Endothelial cell of umbilical vein (primary cell): ENCODE results near the gene ZNF91. TPM values are rescaled to one million over a fixed set of nuclear protein-coding genes. Genes with fewer than 3 reads are reported as not detected.

ENCODE experiments used
- BruUV-seq: library from RNA; stranded (reverse); fragments of 400-500 nt; replicated peaks from 2 replicates; lab custom pipeline; 2021; lab: Mats Ljungman, UMichigan
- CTCF ChIA-PET: fragments of 300-600, 350-600 bp; sonication (Branson Sonifier 250); formaldehyde crosslinking; loops from one replicate; lab custom pipeline; 2021; ENCODE audit warnings: antibody characterized with exemption, inconsistent platforms; lab: Charles Lee
- POLR2A ChIA-PET: fragments of 300-600, 350-600 bp; sonication (Branson Sonifier 250); formaldehyde crosslinking; loops from one replicate; lab custom pipeline; 2021; ENCODE audit warnings: antibody characterized with exemption, inconsistent platforms; lab: Charles Lee
- DNase-seq: peaks from one replicate; pipeline ENCODE4 v3.0.0-alpha.2; 2011; ENCODE audit warnings: low read depth, low spot score
- FAIRE-seq: peaks from 2 replicates; lab custom pipeline; 2011; peaks lifted over from hg19 to GRCh38; lab: Jason Lieb, UNC
- H2AFZ ChIP-seq: 2 replicates; pipeline ENCODE4 v1.6.0; 2012; ENCODE audit warnings: low read depth, low read length, control low read depth, inconsistent platforms
- H3K27ac ChIP-seq: 2 replicates; pipeline ENCODE4 v1.5.1; 2011; ENCODE audit warnings: low read depth, mild to moderate bottlenecking, control low read depth, low read length, moderate library complexity; ENCODE audit not compliant: insufficient read depth
- H3K27me3 ChIP-seq, 2 experiments: 2 replicates each; pipeline versions ENCODE4 v1.6.0 to v1.6.1; 2011; ENCODE audit warnings: low read length in 2 of 2, mixed read lengths in 1 of 2; ENCODE audit not compliant: control insufficient read depth in 2 of 2, insufficient read depth in 2 of 2
- H3K36me3 ChIP-seq, 2 experiments: 2 replicates in 1 of 2; 3 replicates in 1 of 2; pipeline ENCODE4 v1.5.1; 2011; ENCODE audit warnings: low read length in 2 of 2, mild to moderate bottlenecking in 1 of 2, moderate library complexity in 1 of 2; ENCODE audit not compliant: control insufficient read depth in 2 of 2, insufficient read depth in 2 of 2; ENCODE audit errors: extremely low read depth in 1 of 2
- H3K4me1 ChIP-seq: 3 replicates; pipeline ENCODE4 v1.5.1; 2011; ENCODE audit warnings: mild to moderate bottlenecking, low read length; ENCODE audit not compliant: control insufficient read depth, insufficient read depth; ENCODE audit errors: extremely low read depth
- H3K4me2 ChIP-seq: 2 replicates; pipeline ENCODE4 v1.6.1; 2011; ENCODE audit warnings: low read length, control low read depth, mixed read lengths; ENCODE audit not compliant: insufficient read depth
- H3K4me3 ChIP-seq, 3 experiments: fragments of 200-600 bp in 1 of 3; sonication (generic), shearing (Covaris generic) in 1 of 3; replicated peaks in 1 of 3; 2 replicates each; pipeline ENCODE4 v1.5.1; 2011 to 2016; ENCODE audit warnings: control low read depth in 3 of 3, low read length in 3 of 3, mild to moderate bottlenecking in 2 of 3, inconsistent platforms in 1 of 3, low read depth in 1 of 3, moderate library complexity in 1 of 3; ENCODE audit not compliant: insufficient read depth in 1 of 3
- H3K79me2 ChIP-seq: 2 replicates; pipeline ENCODE4 v1.6.0; 2012; ENCODE audit warnings: low read length, inconsistent platforms; ENCODE audit not compliant: control insufficient read depth, insufficient read depth
- H3K9ac ChIP-seq: replicated peaks from 2 replicates; pipeline ENCODE3; 2011; ENCODE audit warnings: low read length, control low read depth; ENCODE audit not compliant: insufficient read depth; ENCODE audit errors: extremely low read depth
- H3K9me1 ChIP-seq: replicated peaks from 3 replicates; pipeline ENCODE4 v1.6.0; 2011; ENCODE audit warnings: mild to moderate bottlenecking, low read length; ENCODE audit not compliant: control insufficient read depth, insufficient read depth; ENCODE audit errors: extremely low read depth
- H3K9me3 ChIP-seq: replicated peaks from 2 replicates; pipeline ENCODE4 v1.5.1; 2012; ENCODE audit warnings: low read length, inconsistent platforms; ENCODE audit not compliant: control insufficient read depth, insufficient read depth
- H4K20me1 ChIP-seq: replicated peaks from 2 replicates; pipeline ENCODE3; 2011; ENCODE audit warnings: mild to moderate bottlenecking, low read length; ENCODE audit not compliant: control insufficient read depth, insufficient read depth; ENCODE audit errors: extremely low read depth
- CTCF ChIP-seq, 2 donors: IDR thresholded peaks; 1 replicate in 1 of 2; 2 replicates in 1 of 2; pipeline ENCODE4 v1.5.1; 2011; ENCODE audit warnings: low read length in 2 of 2, mild to moderate bottlenecking in 2 of 2, moderate library complexity in 2 of 2, control low read depth in 1 of 2, inconsistent platforms in 1 of 2, low read depth in 1 of 2; ENCODE audit not compliant: insufficient read depth in 1 of 2; ENCODE audit errors: extremely low read depth in 1 of 2
- EZH2 ChIP-seq: IDR thresholded peaks from 2 replicates; pipeline ENCODE4 v1.6.1; 2012; ENCODE audit warnings: borderline replicate concordance, low read depth, mild to moderate bottlenecking, moderate library complexity, low read length, inconsistent platforms; ENCODE audit not compliant: severe bottlenecking
- FOS ChIP-seq: IDR thresholded peaks from 2 replicates; pipeline ENCODE4 v1.6.1; 2011; ENCODE audit warnings: mild to moderate bottlenecking, low read length, moderate library complexity, borderline replicate concordance; ENCODE audit not compliant: insufficient read depth
- GATA2 ChIP-seq: IDR thresholded peaks from 2 replicates; pipeline ENCODE4 v1.7.0; 2011; ENCODE audit warnings: low read depth, mild to moderate bottlenecking, moderate library complexity, mixed read lengths, low read length; ENCODE audit not compliant: insufficient read length, insufficient read depth
- JUN ChIP-seq: IDR thresholded peaks from 2 replicates; pipeline ENCODE4 v1.6.1; 2011; ENCODE audit warnings: borderline replicate concordance, low read depth; ENCODE audit not compliant: insufficient read length, insufficient read depth
- MAX ChIP-seq: IDR thresholded peaks from 2 replicates; pipeline ENCODE4 v1.6.1; 2011; ENCODE audit not compliant: insufficient read depth, insufficient read length
- MYC ChIP-seq: IDR thresholded peaks from one replicate; pipeline ENCODE4 v1.6.1; 2011; ENCODE audit warnings: mild to moderate bottlenecking, low read depth, low read length
- POLR2A ChIP-seq: IDR thresholded peaks from 2 replicates; pipeline ENCODE4 v1.6.1; 2012; ENCODE audit warnings: low read depth, mild to moderate bottlenecking, control low read depth, low read length
- POLR2AphosphoS5 ChIP-seq: IDR thresholded peaks from 2 replicates; pipeline ENCODE4 v1.6.1; 2012; ENCODE audit warnings: low read depth, mild to moderate bottlenecking, control low read depth, low read length, moderate library complexity; ENCODE audit not compliant: insufficient read depth
- dilution Hi-C: fragments of 300-500 bp; cut with MboI; formaldehyde crosslinking; loops from one replicate; pipeline ENCODE4 v1.15.0; 2019; ENCODE audit warnings: low sequenced_read_pairs; ENCODE audit not compliant: extremely low pct_ligation_motif_present
- intact Hi-C: fragments of 100-400 bp; cut with micrococcal nuclease; formaldehyde crosslinking; loops from one replicate; pipeline ENCODE4 v1.10.0; 2022
- polyA plus RNA-seq, 4 experiments: library from polyadenylated mRNA; depleted of rRNA in 3 of 4; stranded (reverse) in 3 of 4; unstranded in 1 of 4; fragments of >200 nt; gene quantifications; 2 replicates each; pipeline versions ENCODE4 v1.2.1 to v1.2.3, GENCODE V29; 2011 to 2012; ENCODE audit warnings: missing spikeins in 1 of 4
- total RNA-seq: library from RNA; stranded (reverse); gene quantifications from 2 replicates; pipeline ENCODE4 v1.2.3, GENCODE V29; 2021

ZNF91 gene
- total and polyA plus RNA-seq, 2 donors (not counting 3 experiments of a cell fraction or from before 2014, with no cell fraction given), result 9.6 to 17.0 TPM

GRCh38 chr19:23385404-23385803 is 9.9 kb downstream of the ZNF91 start:
- Histone ChIP-seq H3K9me3 (peaks cover 6% of the 10 kb centered on the region), H3K4me2 (no peak overlapping the region), H3K4me3 (no peak overlapping the region), H3K27me3 (no peaks in the 10 kb centered on the region), H4K20me1 (no peaks in the 10 kb centered on the region), H2AFZ (no peak overlapping the region), H3K27ac (no peak overlapping the region), H3K9ac (no peak overlapping the region), H3K36me3 (peaks cover 4 to 15% of the 10 kb centered on the region in 2 experiments), H3K9me1 (no peaks in the 10 kb centered on the region), H3K4me1 (no peaks in the 10 kb centered on the region), H3K79me2 (peaks cover 48% of the 10 kb centered on the region)
- BruUV-seq, result no TSS peak
- intact Hi-C loops (no loop called here), dilution Hi-C loops (no loop called here)
- FAIRE-seq (no peak), DNase-seq (no peak)
- CTCF ChIA-PET, result no interaction called here
- TF ChIP-seq EZH2 (no peak), POLR2AphosphoS5 (no peak), POLR2A (no peak), GATA2 (no peak), FOS (no peak), MYC (no peak), CTCF (IDR thresholded peaks at IDR 0.05; ENCODE audit: extremely low read depth in 1 of 2, insufficient read depth in 1 of 2, low read depth in 1 of 2, low read length in 2 of 2) (no peak), JUN (no peak), MAX (no peak)
- POLR2A ChIA-PET, result no interaction called here
